Measurements from ENCODE around the gene DLL1.

The DLL1 gene

GRCh38 chr6:170249817-170250216 lies 41.1 kb downstream of the DLL1 start:
- DNase-seq (ENCODE audit: low read depth): no peak

- DNase-seq (ENCODE audit: low read depth): no peak
Measured at GRCh38 chr6:170248861-170249600, 41.8 kb downstream of the DLL1 start.

- no peak for DNase-seq (ENCODE audit: low read depth)
Measured at GRCh38 chr6:170248111-170248805, 42.6 kb downstream of the DLL1 start.

GRCh38 chr6:170247178-170247701 lies 43.6 kb downstream of the DLL1 start:
- DNase-seq (ENCODE audit: low read depth): no peak

GRCh38 chr6:170245475-170245992 lies 45.3 kb downstream of the DLL1 start:
- no peak for DNase-seq (ENCODE audit: low read depth)

- no peak for DNase-seq (ENCODE audit: low read depth)
Measured at GRCh38 chr6:170244721-170245474, 46.0 kb downstream of the DLL1 start.

GRCh38 chr6:170243791-170244291 lies 47.0 kb downstream of the DLL1 start:
- DNase-seq (ENCODE audit: low read depth): no peak

- DNase-seq (ENCODE audit: low read depth): no peak
Measured at GRCh38 chr6:170243386-170243785, 47.5 kb downstream of the DLL1 start.

- no peak for DNase-seq (ENCODE audit: low read depth)
Measured at GRCh38 chr6:170238741-170239565, 51.9 kb downstream of the DLL1 start.

- DNase-seq (ENCODE audit: low read depth): no peak
Measured at GRCh38 chr6:170237999-170238740, 52.7 kb downstream of the DLL1 start.

GRCh38 chr6:170236131-170236836 lies 54.6 kb downstream of the DLL1 start:
- no peak for DNase-seq (ENCODE audit: low read depth)

GRCh38 chr6:170235391-170236125 lies 55.3 kb downstream of the DLL1 start:
- no peak for DNase-seq (ENCODE audit: low read depth)

- no peak for DNase-seq (ENCODE audit: low read depth)
Measured at GRCh38 chr6:170234419-170234818, 56.5 kb downstream of the DLL1 start.

- DNase-seq (ENCODE audit: low read depth): no peak
Measured at GRCh38 chr6:170233286-170234205, 57.3 kb downstream of the DLL1 start.

All from non-pigmented ciliary epithelial cell (primary cell).